Measurements from ENCODE around the gene MYOM1.

DNA sequence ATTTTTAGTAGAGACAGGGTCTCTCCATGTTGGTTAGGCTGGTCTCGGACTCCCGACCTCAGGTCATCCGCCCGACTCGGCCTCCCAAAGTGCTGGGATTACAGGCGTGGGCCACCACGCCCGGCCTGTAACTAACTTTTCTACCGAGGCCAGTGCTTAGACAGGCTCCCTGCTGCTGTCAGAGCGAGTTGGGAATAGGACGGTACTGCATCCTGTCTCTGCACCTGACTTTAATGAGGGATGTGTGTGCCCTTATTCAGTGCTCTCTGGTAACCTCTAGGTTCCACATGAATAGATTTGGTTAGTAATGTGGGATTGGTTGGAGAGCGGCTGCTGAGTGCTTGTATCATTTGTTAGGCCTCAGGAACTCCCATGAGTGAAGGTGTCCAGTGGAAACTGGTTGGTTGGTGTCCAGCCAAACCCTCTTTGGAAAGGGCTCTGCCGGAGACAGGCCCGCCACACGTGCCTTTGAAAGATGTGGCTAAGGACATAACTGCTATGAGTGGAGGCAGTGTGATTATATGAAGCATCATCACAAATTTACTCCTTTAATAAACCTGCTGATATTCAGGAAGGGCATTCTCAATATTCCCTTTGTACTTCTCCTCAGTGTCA is 36.6 kb downstream of the MYOM1 start:
- TF ChIP-seq, protein P1, sequence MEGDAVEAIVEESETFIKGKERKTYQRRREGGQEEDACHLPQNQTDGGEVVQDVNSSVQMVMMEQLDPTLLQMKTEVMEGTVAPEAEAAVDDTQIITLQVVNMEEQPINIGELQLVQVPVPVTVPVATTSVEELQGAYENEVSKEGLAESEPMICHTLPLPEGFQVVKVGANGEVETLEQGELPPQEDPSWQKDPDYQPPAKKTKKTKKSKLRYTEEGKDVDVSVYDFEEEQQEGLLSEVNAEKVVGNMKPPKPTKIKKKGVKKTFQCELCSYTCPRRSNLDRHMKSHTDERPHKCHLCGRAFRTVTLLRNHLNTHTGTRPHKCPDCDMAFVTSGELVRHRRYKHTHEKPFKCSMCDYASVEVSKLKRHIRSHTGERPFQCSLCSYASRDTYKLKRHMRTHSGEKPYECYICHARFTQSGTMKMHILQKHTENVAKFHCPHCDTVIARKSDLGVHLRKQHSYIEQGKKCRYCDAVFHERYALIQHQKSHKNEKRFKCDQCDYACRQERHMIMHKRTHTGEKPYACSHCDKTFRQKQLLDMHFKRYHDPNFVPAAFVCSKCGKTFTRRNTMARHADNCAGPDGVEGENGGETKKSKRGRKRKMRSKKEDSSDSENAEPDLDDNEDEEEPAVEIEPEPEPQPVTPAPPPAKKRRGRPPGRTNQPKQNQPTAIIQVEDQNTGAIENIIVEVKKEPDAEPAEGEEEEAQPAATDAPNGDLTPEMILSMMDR (IDR thresholded peaks at IDR 0.05): no peak
- TF ChIP-seq POLR2A (IDR thresholded peaks at IDR 0.05): no peak
